ENCODE data around the gene PKMYT1.

PKMYT1 gene

DNA sequence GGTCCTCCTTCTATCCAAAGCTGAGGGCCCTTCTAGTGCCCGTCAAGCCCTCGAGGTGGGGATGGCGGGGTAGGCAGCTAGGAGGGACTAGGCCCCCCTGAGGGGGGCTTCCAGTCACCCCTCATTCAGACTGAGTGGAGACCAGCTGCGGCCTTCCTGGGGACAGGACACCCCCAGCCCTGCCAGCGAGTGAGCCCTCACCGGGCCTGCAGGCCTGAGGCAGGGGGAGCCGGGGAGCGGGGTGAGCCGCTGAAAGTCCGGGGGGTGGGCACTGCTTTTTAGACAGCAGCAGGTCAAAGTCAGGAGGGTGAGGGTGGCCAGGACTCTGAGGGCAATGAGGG, 24.8 kb downstream of the PKMYT1 start:
- TF ChIP-seq CTCF (IDR thresholded peaks at IDR 0.05; ENCODE audit: insufficient read depth, low read length, poor library complexity, severe bottlenecking) = no peak
- Histone ChIP-seq H3K4me3 (replicated peaks; ENCODE audit: low read depth, low read length) (no peak overlapping the region), H3K36me3 (ENCODE audit: control insufficient read depth, insufficient read depth, low read length) (no peaks in the 10 kb centered on the region), H3K27me3 (replicated peaks; ENCODE audit: control insufficient read depth, insufficient read depth, low read length) (no peaks in the 10 kb centered on the region)
- peak; percentile 3 for DNase-seq (ENCODE audit: extremely low read depth, insufficient read length)

GRCh38 chr16:2954656-2955381, 25.4 kb downstream of the PKMYT1 start:
- no peak for TF ChIP-seq CTCF (IDR thresholded peaks at IDR 0.05; ENCODE audit: insufficient read depth, low read length, poor library complexity, severe bottlenecking)
- H3K36me3 ChIP-seq (ENCODE audit: control insufficient read depth, insufficient read depth, low read length) = no peaks in the 10 kb centered on the region
- no peaks in the 10 kb centered on the region for H3K27me3 ChIP-seq (replicated peaks; ENCODE audit: control insufficient read depth, insufficient read depth, low read length)
- DNase-seq (ENCODE audit: extremely low read depth, insufficient read length) = peak; percentile 17
- H3K4me3 ChIP-seq (replicated peaks; ENCODE audit: low read depth, low read length) = no peak overlapping the region

DNA sequence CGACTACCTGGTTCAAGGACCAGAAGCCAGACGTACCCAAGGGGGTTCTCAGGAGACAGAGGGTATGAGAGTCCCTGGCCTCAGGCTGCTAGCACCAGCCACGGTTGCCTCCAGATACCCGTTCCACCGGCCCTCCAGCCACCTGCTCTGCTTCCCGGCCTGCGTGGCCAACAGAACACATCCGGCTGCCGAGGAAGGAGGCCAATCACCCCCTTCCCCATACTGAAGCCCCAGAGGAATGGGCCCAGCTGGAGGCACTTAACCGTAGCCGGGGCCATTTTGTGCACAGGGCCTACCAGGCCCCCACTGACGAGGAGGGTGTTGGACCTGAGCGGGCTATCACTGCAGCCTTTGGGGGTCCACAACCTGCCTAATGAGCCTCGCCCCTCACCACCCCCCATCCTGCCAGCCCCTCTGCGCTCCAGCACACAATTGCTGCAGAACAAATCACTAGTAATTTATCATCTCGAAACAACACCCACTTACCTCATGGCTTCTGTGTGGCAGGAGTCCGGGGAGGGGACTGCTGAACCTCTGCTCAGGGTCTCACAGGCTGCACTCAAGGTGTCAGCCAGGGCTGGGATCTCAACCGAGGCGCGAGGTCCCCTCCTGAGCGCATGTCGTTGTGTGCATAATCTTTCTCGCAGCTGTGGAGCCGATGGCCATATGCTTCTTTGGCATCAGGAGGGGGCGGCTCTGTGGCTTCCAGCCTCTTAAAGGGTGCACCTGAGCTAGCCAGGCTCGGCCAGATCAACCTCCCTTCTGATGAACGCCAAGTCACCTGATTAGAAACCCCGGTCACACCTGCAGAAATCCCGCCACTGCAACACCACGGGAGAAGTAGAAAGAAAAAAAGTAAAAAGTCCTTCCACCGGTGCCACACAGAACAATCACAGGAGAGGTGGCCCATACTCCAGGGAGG, 26.3 kb downstream of the PKMYT1 start:
- no peak for TF ChIP-seq CTCF (IDR thresholded peaks at IDR 0.05; ENCODE audit: insufficient read depth, low read length, poor library complexity, severe bottlenecking)
- no peak overlapping the region for H3K4me3 ChIP-seq (replicated peaks; ENCODE audit: low read depth, low read length)
- peak; percentile 66 for DNase-seq (ENCODE audit: extremely low read depth, insufficient read length)
- H3K27me3 ChIP-seq (replicated peaks; ENCODE audit: control insufficient read depth, insufficient read depth, low read length) = no peaks in the 10 kb centered on the region
- H3K36me3 ChIP-seq (ENCODE audit: control insufficient read depth, insufficient read depth, low read length) = no peaks in the 10 kb centered on the region

GRCh38 chr16:2952679-2953078, 27.6 kb downstream of the PKMYT1 start:
- no peak for TF ChIP-seq CTCF (IDR thresholded peaks at IDR 0.05; ENCODE audit: insufficient read depth, low read length, poor library complexity, severe bottlenecking)
- H3K4me3 ChIP-seq (replicated peaks; ENCODE audit: low read depth, low read length) = no peak overlapping the region
- no peak for DNase-seq (ENCODE audit: extremely low read depth, insufficient read length)
- H3K27me3 ChIP-seq (replicated peaks; ENCODE audit: control insufficient read depth, insufficient read depth, low read length) = no peaks in the 10 kb centered on the region
- H3K36me3 ChIP-seq (ENCODE audit: control insufficient read depth, insufficient read depth, low read length) = no peaks in the 10 kb centered on the region

- Histone ChIP-seq H3K4me3 (replicated peaks; ENCODE audit: low read depth, low read length) (no peak overlapping the region), H3K36me3 (ENCODE audit: control insufficient read depth, insufficient read depth, low read length) (no peaks in the 10 kb centered on the region), H3K27me3 (replicated peaks; ENCODE audit: control insufficient read depth, insufficient read depth, low read length) (no peaks in the 10 kb centered on the region)
- DNase-seq (ENCODE audit: extremely low read depth, insufficient read length) = no peak
- no peak for TF ChIP-seq CTCF (IDR thresholded peaks at IDR 0.05; ENCODE audit: insufficient read depth, low read length, poor library complexity, severe bottlenecking)
These were observed 29.5 kb downstream of the PKMYT1 start for GRCh38 chr16:2950773-2951172.

Measured in GM06990 (cell line).